Panc1 (cell line): ENCODE measurements around the gene DDX1. TPM values are rescaled to one million over a fixed set of nuclear protein-coding genes. Genes with fewer than 3 reads are reported as not detected.

ENCODE experiments used
- ATAC-seq: fragments of 200-7000 bp; cut with Tn5 transposase; 2 replicates; pipeline ENCODE4 v1.9.1; 2020; ENCODE audit warnings: mild to moderate bottlenecking, moderate library complexity
- BruUV-seq: library from RNA; stranded (reverse); fragments of 400-500 nt; replicated peaks from 2 replicates; lab custom pipeline; 2021; lab: Mats Ljungman, UMichigan
- CTCF ChIA-PET: fragments of 300-600 bp; sonication (Branson Sonifier 250); formaldehyde crosslinking; loops from one replicate; lab custom pipeline; 2022; ENCODE audit warnings: antibody characterized with exemption; lab: Charles Lee
- POLR2A ChIA-PET: fragments of 300-600 bp; sonication (Branson Sonifier 250); formaldehyde crosslinking; loops from one replicate; lab custom pipeline; 2022; ENCODE audit warnings: antibody characterized with exemption; lab: Charles Lee
- DNase-seq: peaks from one replicate; pipeline ENCODE4 v3.0.0-alpha.2; 2010; ENCODE audit warnings: low read depth, low spot score
- H3K27ac ChIP-seq: 2 replicates; pipeline ENCODE4 v1.5.1; 2011; ENCODE audit warnings: mild to moderate bottlenecking, low read length, inconsistent platforms
- H3K27me3 ChIP-seq: fragments of 200-500 bp; sonication (Bioruptor generic); 2 replicates; pipeline ENCODE4 v1.6.0; 2014; ENCODE audit warnings: low read length, inconsistent platforms; ENCODE audit not compliant: control insufficient read depth, insufficient read depth
- H3K36me3 ChIP-seq: fragments of 200-500 bp; sonication (Bioruptor generic); 2 replicates; pipeline ENCODE4 v1.5.1; 2014; ENCODE audit warnings: inconsistent platforms, mild to moderate bottlenecking, low read length, moderate library complexity; ENCODE audit not compliant: control insufficient read depth, insufficient read depth
- H3K4me1 ChIP-seq: 2 replicates; pipeline ENCODE4 v1.5.1; 2011; ENCODE audit warnings: inconsistent platforms, mild to moderate bottlenecking, low read length, moderate library complexity; ENCODE audit not compliant: control insufficient read depth, insufficient read depth
- H3K4me3 ChIP-seq, 2 experiments: 2 replicates each; pipeline ENCODE4 v1.5.1; 2011 to 2012; ENCODE audit warnings: low read depth in 2 of 2, low read length in 2 of 2, mild to moderate bottlenecking in 2 of 2, inconsistent platforms in 1 of 2, moderate library complexity in 1 of 2
- H3K9me3 ChIP-seq: fragments of 200-500 bp; sonication (Bioruptor generic); 2 replicates; pipeline ENCODE4 v1.5.1; 2014; ENCODE audit warnings: low read depth, mild to moderate bottlenecking, inconsistent platforms, low read length, moderate library complexity; ENCODE audit not compliant: control insufficient read depth, insufficient read depth
- CTCF ChIP-seq: fragments of 450-650 bp; IDR thresholded peaks from 2 replicates; pipeline ENCODE4 v1.5.1; 2017; ENCODE audit warnings: mild to moderate bottlenecking
- POLR2AphosphoS5 ChIP-seq: IDR thresholded peaks from 2 replicates; pipeline ENCODE4 v1.6.1; 2012; ENCODE audit warnings: mild to moderate bottlenecking, low read depth, low read length, moderate library complexity
- REST ChIP-seq, 2 experiments: IDR thresholded peaks; 2 replicates each; pipeline ENCODE4 v1.6.1; 2011 to 2012; ENCODE audit warnings: low read depth in 2 of 2, control low read depth in 1 of 2, low read length in 1 of 2, mild to moderate bottlenecking in 1 of 2, moderate library complexity in 1 of 2; ENCODE audit not compliant: insufficient read depth in 1 of 2
- SIN3A ChIP-seq: IDR thresholded peaks from 2 replicates; pipeline ENCODE4 v1.6.1; 2012; ENCODE audit warnings: low read depth, mild to moderate bottlenecking, low read length, moderate library complexity, borderline replicate concordance; ENCODE audit not compliant: insufficient read depth
- TCF7L2 ChIP-seq: IDR thresholded peaks from 2 replicates; pipeline ENCODE4 v1.6.1; 2011; ENCODE audit warnings: mild to moderate bottlenecking, low read depth, low read length, inconsistent platforms
- in situ Hi-C: cut with HindIII; loops from 2 replicates; pipeline ENCODE4 v1.10.0; 2016; ENCODE audit warnings: low sequenced_read_pairs, low pct_unique_long_range_greater_than_20kb
- intact Hi-C: fragments of 100-400 bp; cut with micrococcal nuclease; formaldehyde crosslinking; loops from one replicate; pipeline ENCODE4 v1.10.0; 2022; ENCODE audit not compliant: unreplicated experiment
- total RNA-seq: library from RNA; stranded (reverse); gene quantifications from one replicate; pipeline ENCODE4 v1.2.1, GENCODE V29; 2021; ENCODE audit not compliant: unreplicated experiment

Gene DDX1
- total RNA-seq, 1 experiment from 2014 or later: 102 TPM

GRCh38 chr2:15647622-15648590 is 56.2 kb downstream of the DDX1 start:
- POLR2A ChIA-PET: no interaction called here

More at GRCh38 chr2:15647622-15648590, 56.2 kb downstream of the DDX1 start:
- Histone ChIP-seq H3K27me3 (no peaks in the 10 kb centered on the region), H3K27ac (no peak overlapping the region), H3K4me3 (no peak overlapping the region), H3K4me1 (no peaks in the 10 kb centered on the region), H3K9me3 (no peaks in the 10 kb centered on the region), H3K36me3 (no peaks in the 10 kb centered on the region)
- no peak for ATAC-seq
- CTCF ChIA-PET: interaction anchor here (0.7 kb wide), 1 partner anchor 193 kb away, joined by 4 read pairs; no protein-coding TSS in a partner anchor
- no peak for DNase-seq
- intact Hi-C loops: no loop called here
- TF ChIP-seq POLR2AphosphoS5: no peak
- no peak for TF ChIP-seq REST (IDR thresholded peaks at IDR 0.05; ENCODE audit: insufficient read depth in 1 of 2, low read depth in 2 of 2, low read length in 1 of 2)
- TF ChIP-seq CTCF: no peak
- no peak for TF ChIP-seq SIN3A
- TF ChIP-seq TCF7L2: no peak
- in situ Hi-C loops: no loop called here
- BruUV-seq: no TSS peak
